ENCODE results near the gene CYP20A1.

GRCh38 chr2:203346612-203347011 lies 107.8 kb downstream of the CYP20A1 start:
- no peak for TF ChIP-seq ATF2 (tag by site-specific recombination; IDR thresholded peaks at IDR 0.05; ENCODE audit: low read depth)
- TF ChIP-seq ZFP41 (tag by site-specific recombination; IDR thresholded peaks at IDR 0.05; ENCODE audit: borderline replicate concordance), result no peak
- no peak for TF ChIP-seq ZBTB1 (tag by site-specific recombination; IDR thresholded peaks at IDR 0.05)
- TF ChIP-seq CTCF (tag by site-specific recombination; IDR thresholded peaks at IDR 0.05), result no peak
- TF ChIP-seq REST (tag by site-specific recombination; IDR thresholded peaks at IDR 0.05), result no peak
- TF ChIP-seq PBX3 (CRISPR knock-in tag; IDR thresholded peaks at IDR 0.05), result no peak
- no peak for TF ChIP-seq ZNF48 (tag by site-specific recombination; IDR thresholded peaks at IDR 0.05)
- TF ChIP-seq ZNF138 (tag by site-specific recombination; IDR thresholded peaks at IDR 0.05; ENCODE audit: borderline replicate concordance), result no peak
- no peak for TF ChIP-seq ZNF18 (tag by site-specific recombination; IDR thresholded peaks at IDR 0.05)

Data from HEK293 (cell line).